Measurements from ENCODE around the gene BCAP31.
"Not testable (repeated sequence)": the region's sequence is repeated elsewhere in the genome, so short reads cannot be mapped to it uniquely, and the experiment has no call there.

- not testable (repeated sequence) for TF ChIP-seq CTCF (IDR thresholded peaks at IDR 0.05); POLR2A (IDR thresholded peaks at IDR 0.05); POLR2AphosphoS5 (IDR thresholded peaks at IDR 0.05; ENCODE audit: insufficient read depth in 1 of 2, low read depth in 1 of 2)
Observed at GRCh38 chrX:153696538-153696937, 27.6 kb downstream of the BCAP31 start.

Data from vagina (tissue), 2 donors.